NCI-H69 (cell line): Measurements from ENCODE around the gene EIF2S3.
"Not testable (repeated sequence)": the region's sequence is repeated elsewhere in the genome, so short reads cannot be mapped to it uniquely, and the experiment has no call there.

Experiments
- DNase-seq: peaks from one replicate; lab custom pipeline; 2025; lab: John Stamatoyannopoulos, UW

Gene EIF2S3

GRCh38 chrX:24050522-24051318 lies 4.0 kb upstream of the EIF2S3 start:
- DNase-seq = not testable (repeated sequence)

GRCh38 chrX:24055043-24055356 lies 244 bp downstream of the EIF2S3 start:
- DNase-seq = peak; percentile 30

- no peak for DNase-seq
These were observed 8.7 kb downstream of the EIF2S3 start for GRCh38 chrX:24063488-24063887.

GRCh38 chrX:24069877-24070276 lies 15.1 kb downstream of the EIF2S3 start:
- DNase-seq = no peak

GRCh38 chrX:24079411-24079810 lies 24.7 kb downstream of the EIF2S3 start:
- no peak for DNase-seq

GRCh38 chrX:24080245-24080644 lies 25.5 kb downstream of the EIF2S3 start:
- DNase-seq = not testable (repeated sequence)

- DNase-seq = no peak
These were observed 25.9 kb downstream of the EIF2S3 start for GRCh38 chrX:24080704-24081103.

- peak; percentile 75 for DNase-seq
These were observed 27.0 kb downstream of the EIF2S3 start for GRCh38 chrX:24081661-24082154.

- no peak for DNase-seq
These were observed 27.7 kb downstream of the EIF2S3 start for GRCh38 chrX:24082447-24082846.

- DNase-seq = no peak
These were observed 30.3 kb downstream of the EIF2S3 start for GRCh38 chrX:24085101-24085500.

GRCh38 chrX:24090300-24091200 lies 35.8 kb downstream of the EIF2S3 start:
- no peak for DNase-seq

- no peak for DNase-seq
These were observed 39.0 kb downstream of the EIF2S3 start for GRCh38 chrX:24093746-24094145.

GRCh38 chrX:24097741-24098260 lies 43.0 kb downstream of the EIF2S3 start:
- DNase-seq = no peak

GRCh38 chrX:24098932-24099331 lies 44.2 kb downstream of the EIF2S3 start:
- DNase-seq = no peak

GRCh38 chrX:24099394-24099793 lies 44.6 kb downstream of the EIF2S3 start:
- no peak for DNase-seq

- DNase-seq = no peak
These were observed 46.0 kb downstream of the EIF2S3 start for GRCh38 chrX:24100713-24101112.

GRCh38 chrX:24110069-24110468 lies 55.3 kb downstream of the EIF2S3 start:
- peak; percentile 41 for DNase-seq

GRCh38 chrX:24113181-24113580 lies 58.4 kb downstream of the EIF2S3 start:
- DNase-seq = no peak

- DNase-seq = peak; percentile 25
These were observed 62.5 kb downstream of the EIF2S3 start for GRCh38 chrX:24117258-24117657.

- DNase-seq = peak; percentile 47
These were observed 69.6 kb downstream of the EIF2S3 start for GRCh38 chrX:24124244-24124799.

- DNase-seq = no peak
These were observed 70.4 kb downstream of the EIF2S3 start for GRCh38 chrX:24125028-24125612.
